Neuronal stem cell (in vitro differentiated cells): ENCODE measurements around the gene PLXNB2.

Experiments
- DNase-seq: peaks from one replicate; pipeline ENCODE4 v3.0.0-alpha.2; 2013; ENCODE audit warnings: low spot score
- H2AFZ ChIP-seq: one replicate; pipeline ENCODE4 v1.6.1; 2013; ENCODE audit warnings: mild to moderate bottlenecking, low read length, inconsistent platforms
- H2AK5ac ChIP-seq: 2 replicates; pipeline ENCODE4 v1.6.1; 2013; ENCODE audit warnings: low read depth, mild to moderate bottlenecking, inconsistent platforms, low read length, moderate library complexity, mixed read lengths
- H2BK120ac ChIP-seq: 2 replicates; pipeline ENCODE4 v1.6.1; 2013; ENCODE audit warnings: low read depth, mild to moderate bottlenecking, inconsistent platforms, low read length, moderate library complexity, mixed read lengths
- H2BK12ac ChIP-seq: one replicate; pipeline ENCODE4 v1.6.1; 2013; ENCODE audit warnings: low read length, inconsistent platforms
- H2BK15ac ChIP-seq: 2 replicates; pipeline ENCODE4 v1.6.1; 2013; ENCODE audit warnings: mild to moderate bottlenecking, low read length, inconsistent platforms, mixed read lengths
- H2BK5ac ChIP-seq: one replicate; pipeline ENCODE4 v1.6.1; 2013; ENCODE audit warnings: inconsistent platforms, mild to moderate bottlenecking, low read length, moderate library complexity
- H3K14ac ChIP-seq: one replicate; pipeline ENCODE4 v1.6.1; 2013; ENCODE audit warnings: low read length, inconsistent platforms
- H3K18ac ChIP-seq: 2 replicates; pipeline ENCODE4 v1.6.1; 2013; ENCODE audit warnings: low read length, inconsistent platforms
- H3K23ac ChIP-seq: 2 replicates; pipeline ENCODE4 v1.6.1; 2013; ENCODE audit warnings: low read depth, mild to moderate bottlenecking, mixed read lengths, low read length, inconsistent platforms; ENCODE audit not compliant: poor library complexity
- H3K27ac ChIP-seq: replicated peaks from 3 replicates; pipeline ENCODE4 v1.5.1; 2013; ENCODE audit warnings: low read length, inconsistent platforms
- H3K27me3 ChIP-seq, 3 experiments: 2 replicates each; pipeline ENCODE4 v1.6.1; 2013; ENCODE audit warnings: low read length in 3 of 3, mild to moderate bottlenecking in 2 of 3, inconsistent platforms in 1 of 3, low read depth in 1 of 3, mixed read lengths in 1 of 3, moderate library complexity in 1 of 3; ENCODE audit not compliant: control insufficient read depth in 3 of 3, insufficient read depth in 3 of 3
- H3K36me3 ChIP-seq, 2 donors: replicated peaks in 1 of 2; 2 replicates each; pipeline ENCODE4 v1.6.1; 2013; ENCODE audit warnings: low read length in 2 of 2; ENCODE audit not compliant: control insufficient read depth in 2 of 2, insufficient read depth in 2 of 2
- H3K4ac ChIP-seq: 2 replicates; pipeline ENCODE4 v1.6.1; 2013; ENCODE audit warnings: inconsistent platforms, mild to moderate bottlenecking, low read length, moderate library complexity
- H3K4me1 ChIP-seq, 2 donors: 1 replicate in 1 of 2; 2 replicates in 1 of 2; pipeline ENCODE4 v1.6.1; 2013; ENCODE audit warnings: low read length in 2 of 2, low read depth in 1 of 2; ENCODE audit not compliant: control insufficient read depth in 2 of 2, insufficient read depth in 1 of 2
- H3K4me2 ChIP-seq: one replicate; pipeline ENCODE4 v1.6.1; 2013; ENCODE audit warnings: mild to moderate bottlenecking, low read length, inconsistent platforms; ENCODE audit not compliant: insufficient read depth, poor library complexity, severe bottlenecking
- H3K4me3 ChIP-seq, 2 donors: 2 replicates each; pipeline ENCODE4 v1.5.1; 2013; ENCODE audit warnings: low read length in 2 of 2, mild to moderate bottlenecking in 2 of 2, inconsistent platforms in 1 of 2, moderate library complexity in 1 of 2
- H3K79me1 ChIP-seq: one replicate; pipeline ENCODE4 v1.6.1; 2013; ENCODE audit warnings: low read depth, mild to moderate bottlenecking, inconsistent platforms, low read length, moderate library complexity
- H3K9ac ChIP-seq: one replicate; pipeline ENCODE4 v1.6.1; 2013; ENCODE audit warnings: mild to moderate bottlenecking, low read depth, low read length, inconsistent platforms; ENCODE audit not compliant: poor library complexity
- H3K9me3 ChIP-seq, 2 donors: replicated peaks in 1 of 2; 2 replicates each; pipeline versions ENCODE3 to v1.6.1; 2013; ENCODE audit warnings: low read length in 2 of 2, mild to moderate bottlenecking in 2 of 2, inconsistent platforms in 1 of 2, low read depth in 1 of 2, mixed read lengths in 1 of 2, moderate library complexity in 1 of 2; ENCODE audit not compliant: control insufficient read depth in 2 of 2, insufficient read depth in 1 of 2
- H4K8ac ChIP-seq: one replicate; pipeline ENCODE4 v1.6.1; 2013; ENCODE audit warnings: low read depth, mild to moderate bottlenecking, inconsistent platforms, low read length, moderate library complexity
- H4K91ac ChIP-seq: one replicate; pipeline ENCODE4 v1.6.1; 2013; ENCODE audit warnings: low read length, low read depth, mild to moderate bottlenecking, inconsistent platforms; ENCODE audit not compliant: poor library complexity
- WGBS, 2 donors: extraction: QIAGEN DNeasy Blood & Tissue Kit; methylation state at CpG; one replicate each; pipeline ENCODE4 v1.1.7; 2013; ENCODE audit warnings: missing lambda C conversion rate in 2 of 2, mixed read lengths in 1 of 2; ENCODE audit not compliant: insufficient read length in 2 of 2, insufficient replicate concordance in 1 of 2; ENCODE audit errors: extremely low coverage in 2 of 2; 5-methylcytosine and 5-hydroxymethylcytosine counted together

The PLXNB2 gene

DNA sequence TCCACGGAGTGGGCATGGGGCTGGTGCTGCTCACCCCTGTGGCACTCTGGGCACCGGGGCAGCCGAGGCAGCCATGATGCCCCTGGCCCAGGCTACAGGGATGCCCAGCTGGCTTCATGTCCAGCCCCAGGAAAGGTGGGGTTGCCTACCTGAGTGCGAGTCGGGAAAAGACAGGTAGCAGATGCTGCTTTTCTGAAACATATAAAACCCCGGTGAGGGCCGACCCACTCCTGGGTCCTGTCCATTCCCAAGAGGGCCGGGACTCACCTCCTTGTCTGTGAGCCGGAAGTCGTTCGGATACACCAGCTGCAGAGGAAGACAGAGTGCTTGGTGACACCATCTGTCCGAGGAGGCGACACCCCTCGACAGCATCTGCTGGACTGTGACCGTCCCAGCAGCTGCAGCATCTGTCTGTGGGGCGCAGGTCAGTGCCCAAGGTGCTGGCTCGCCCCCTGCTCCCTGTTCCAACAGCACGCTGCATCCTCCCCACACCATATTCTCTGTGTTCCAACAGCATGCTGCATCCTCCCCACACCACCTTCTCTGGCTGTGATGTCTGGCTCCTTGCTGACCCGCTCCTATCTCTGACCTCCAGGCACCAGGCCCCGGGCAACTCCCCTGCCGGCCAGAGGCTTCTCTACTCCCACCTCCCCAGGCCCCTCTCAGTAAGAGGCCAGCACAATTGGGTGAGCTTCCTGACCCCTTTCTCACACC, 11.4 kb upstream of the PLXNB2 start:
- Histone ChIP-seq H3K4me3 (no peak overlapping the region), H3K9me3 (peaks cover 0 to 2% of the 10 kb centered on the region in 2 donors), H3K36me3 (no peaks in the 10 kb centered on the region), H2BK15ac (peak overlapping the region; percentile 37), H3K27ac (no peak overlapping the region), H3K4me1 (peaks cover 0 to 5% of the 10 kb centered on the region in 2 donors), H3K4me2 (no peak overlapping the region), H4K8ac (peak overlapping the region; percentile 82), H2BK5ac (no peak overlapping the region), H2BK12ac (no peak overlapping the region), H3K4ac (no peak overlapping the region), H2AFZ (no peak overlapping the region), H3K9ac (peak overlapping the region; percentile 24), H3K23ac (peak overlapping the region; percentile 97), H2BK120ac (no peak overlapping the region), H3K79me1 (peaks cover 2% of the 10 kb centered on the region), H3K18ac (peak overlapping the region; percentile 28), H2AK5ac (peak overlapping the region; percentile 61), H3K27me3 (no peaks in the 10 kb centered on the region), H3K14ac (no peak overlapping the region), H4K91ac (no peak overlapping the region)
- WGBS, 2 donors = no CpG with 5 or more reads among the region's 21 CpGs
- DNase-seq = no peak

DNA sequence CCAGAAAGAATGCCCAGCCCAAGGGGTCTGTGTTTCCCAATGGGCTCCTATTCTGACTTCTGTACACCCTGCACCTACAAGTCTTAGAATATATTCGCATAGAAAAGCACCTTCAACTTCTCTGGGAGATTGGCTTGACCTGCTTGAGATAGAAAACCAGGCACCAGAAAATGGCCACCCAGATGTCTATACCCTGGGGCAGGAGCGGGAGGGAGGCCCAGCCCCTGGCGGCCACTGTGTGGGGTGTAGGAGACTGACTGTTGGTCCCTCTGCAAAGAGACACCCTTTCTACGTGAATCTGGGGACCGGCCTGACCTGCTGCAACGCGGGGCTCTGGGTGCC, 10.9 kb upstream of the PLXNB2 start:
- Histone ChIP-seq H2BK15ac (peak overlapping the region; percentile 37), H3K18ac (no peak overlapping the region), H3K23ac (no peak overlapping the region), H3K9ac (peak overlapping the region; percentile 24), H3K4ac (no peak overlapping the region), H3K36me3 (no peaks in the 10 kb centered on the region), H2BK12ac (no peak overlapping the region), H2BK5ac (no peak overlapping the region), H4K8ac (no peak overlapping the region), H3K4me2 (no peak overlapping the region), H2BK120ac (no peak overlapping the region), H3K79me1 (peaks cover 2% of the 10 kb centered on the region), H4K91ac (no peak overlapping the region), H3K14ac (no peak overlapping the region), H3K27ac (no peak overlapping the region), H3K4me1 (peaks cover 0 to 5% of the 10 kb centered on the region in 2 donors), H2AK5ac (peak overlapping the region; percentile 61), H3K4me3 (no peak overlapping the region), H3K9me3 (peaks cover 0 to 2% of the 10 kb centered on the region in 2 donors), H3K27me3 (no peaks in the 10 kb centered on the region), H2AFZ (no peak overlapping the region)
- DNase-seq = no peak
- no CpG with 5 or more reads among the region's 7 CpGs for WGBS, 2 donors

DNA sequence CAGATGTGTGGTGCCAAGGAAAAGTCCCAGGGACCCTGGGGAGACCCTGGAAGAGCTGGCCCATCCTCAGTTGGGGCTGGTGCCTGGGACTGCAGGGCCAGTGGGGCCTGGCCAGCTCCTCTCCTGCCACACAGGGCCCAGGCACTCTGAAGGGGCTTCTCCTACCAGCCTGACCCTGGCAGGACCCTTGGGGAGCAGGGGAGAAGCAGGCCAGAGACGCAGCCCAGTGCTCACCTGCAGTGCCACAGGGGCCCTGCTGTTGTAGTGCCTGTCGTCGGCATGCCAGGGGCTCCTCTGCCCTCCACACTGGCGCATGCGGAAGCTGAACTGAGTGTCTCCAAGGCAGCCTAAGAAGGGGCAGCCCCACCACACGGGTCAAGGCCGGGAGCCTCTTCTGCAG, 10.2 kb upstream of the PLXNB2 start:
- no peak overlapping the region for H3K4me3 ChIP-seq
- H3K4ac ChIP-seq = no peak overlapping the region
- peaks cover 0 to 2% of the 10 kb centered on the region in 2 donors for H3K9me3 ChIP-seq
- DNase-seq = no peak
- H3K4me1 ChIP-seq = peaks cover 0 to 5% of the 10 kb centered on the region in 2 donors
- no peak overlapping the region for H4K91ac ChIP-seq
- no peak overlapping the region for H3K23ac ChIP-seq
- no peaks in the 10 kb centered on the region for H3K36me3 ChIP-seq
- no peak overlapping the region for H2BK15ac ChIP-seq
- H2AK5ac ChIP-seq = no peak overlapping the region
- no peak overlapping the region for H4K8ac ChIP-seq
- no peak overlapping the region for H2AFZ ChIP-seq
- no peak overlapping the region for H3K4me2 ChIP-seq
- H3K14ac ChIP-seq = peak overlapping the region; percentile 17
- no peak overlapping the region for H2BK5ac ChIP-seq
- H3K79me1 ChIP-seq = peaks cover 2% of the 10 kb centered on the region
- no peaks in the 10 kb centered on the region for H3K27me3 ChIP-seq
- H2BK12ac ChIP-seq = no peak overlapping the region
- H3K9ac ChIP-seq = peak overlapping the region; percentile 44
- H3K27ac ChIP-seq = no peak overlapping the region
- no peak overlapping the region for H3K18ac ChIP-seq
- no CpG with 5 or more reads among the region's 7 CpGs for WGBS, 2 donors
- H2BK120ac ChIP-seq = no peak overlapping the region

DNA sequence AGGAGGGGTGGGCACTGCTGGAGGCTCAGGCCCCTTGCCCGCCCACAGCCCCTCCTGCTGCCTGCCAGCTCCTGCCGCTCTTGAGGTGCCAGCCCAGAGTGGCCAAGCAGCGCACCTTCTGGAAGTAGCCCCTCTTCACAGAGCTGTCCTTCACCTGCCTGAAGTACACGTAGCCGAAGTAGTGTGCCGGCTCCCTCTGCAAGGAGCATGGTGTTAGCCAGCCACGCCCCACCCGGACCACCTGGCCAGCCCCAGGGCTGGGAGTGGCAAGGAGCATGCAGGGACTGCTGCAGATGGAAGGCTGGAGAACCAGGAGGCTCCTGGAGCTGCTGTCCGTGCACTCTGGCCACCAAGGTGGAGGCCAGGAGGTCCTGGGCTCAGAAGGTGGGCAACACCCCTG, 9.7 kb upstream of the PLXNB2 start:
- Histone ChIP-seq H3K36me3 (peaks cover 0 to under 1% of the 10 kb centered on the region in 2 donors), H4K8ac (no peak overlapping the region), H2BK15ac (peak overlapping the region; percentile 89), H3K18ac (no peak overlapping the region), H2AFZ (no peak overlapping the region), H3K14ac (peak overlapping the region; percentile 21), H2AK5ac (peak overlapping the region; percentile 63), H3K23ac (peak overlapping the region; percentile 95), H4K91ac (no peak overlapping the region), H3K79me1 (peaks cover 2% of the 10 kb centered on the region), H3K27me3 (no peaks in the 10 kb centered on the region), H3K4me2 (no peak overlapping the region), H3K4ac (no peak overlapping the region), H3K27ac (no peak overlapping the region), H2BK5ac (no peak overlapping the region), H2BK12ac (peak overlapping the region; percentile 58), H3K9ac (no peak overlapping the region), H2BK120ac (no peak overlapping the region), H3K4me3 (no peak overlapping the region), H3K4me1 (peaks cover 0 to 5% of the 10 kb centered on the region in 2 donors), H3K9me3 (peaks cover 0 to 2% of the 10 kb centered on the region in 2 donors)
- DNase-seq = no peak
- no CpG with 5 or more reads among the region's 9 CpGs for WGBS, 2 donors
